ENCODE data around the gene LAMC3.

DNA sequence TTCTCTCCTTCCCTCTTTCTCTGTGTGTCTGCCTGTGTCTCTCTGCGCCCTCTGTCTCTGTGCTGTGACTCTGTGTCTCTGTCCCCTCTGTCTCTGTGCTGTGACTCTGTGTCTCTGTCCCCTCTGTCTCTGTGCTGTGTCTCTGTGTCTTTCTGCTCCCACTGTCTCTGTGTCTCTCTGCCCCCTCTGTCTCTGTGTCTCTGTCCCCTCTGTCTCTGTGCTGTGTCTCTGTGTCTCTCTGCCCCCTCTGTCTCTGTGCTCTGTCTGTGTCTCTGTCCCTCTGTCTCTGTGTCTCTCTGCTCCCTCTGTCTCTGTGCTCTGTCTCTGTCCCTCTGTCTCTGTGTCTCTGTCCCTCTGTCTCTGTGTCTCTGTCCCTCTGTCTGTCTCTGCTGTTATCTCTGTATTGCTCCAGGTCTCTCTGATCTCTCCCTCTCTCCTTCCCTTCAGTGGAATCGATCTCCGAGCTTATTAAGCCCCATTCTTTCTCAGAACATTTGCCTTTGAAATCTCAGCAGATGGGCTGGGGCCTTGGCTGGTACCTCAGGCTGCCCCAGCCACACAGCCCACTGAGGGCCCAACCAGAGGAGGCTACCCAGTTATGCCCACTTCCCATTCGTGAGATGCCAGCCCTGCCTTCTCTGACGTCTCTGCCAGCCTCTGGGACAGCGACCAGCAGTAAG, 36.6 kb upstream of the LAMC3 start:
- TF ChIP-seq CTCF (IDR thresholded peaks at IDR 0.05) = no peak
- TF ChIP-seq POLR2A (IDR thresholded peaks at IDR 0.05) = no peak

Measured in right lobe of liver (tissue), 4 donors.